Measurements from ENCODE around the gene DARS2. TPM values are rescaled to one million over a fixed set of nuclear protein-coding genes. Genes with fewer than 3 reads are reported as not detected.

The DARS2 gene
- total and polyA plus RNA-seq, 2 of the 4 experiments (the other 2 are of a cell fraction) = 14.8 to 18.8 TPM

DNA sequence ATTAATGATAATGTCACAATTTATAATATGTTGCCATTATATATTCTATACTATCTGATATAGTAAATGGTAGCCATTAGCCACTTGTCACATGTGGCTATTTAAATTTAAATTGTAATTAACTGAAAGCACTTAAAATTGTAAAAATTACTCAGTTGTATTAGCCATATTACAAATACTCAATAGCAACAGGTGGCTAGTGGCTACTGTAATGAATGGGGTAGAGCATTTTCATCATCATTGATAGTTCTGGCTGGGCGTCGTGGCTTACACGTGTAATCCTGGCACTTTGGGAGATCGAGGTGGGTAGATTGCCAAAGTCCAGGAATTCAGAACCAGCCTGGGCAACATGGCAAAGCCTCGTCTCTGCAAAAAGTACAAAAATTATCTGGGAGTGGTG lies 60.2 kb downstream of the DARS2 start:
- no peak for ATAC-seq (ENCODE audit: low read depth)
- TF ChIP-seq NFE2L2 (IDR thresholded peaks at IDR 0.05; ENCODE audit: low read depth, low read length) (no peak), MAFK (IDR thresholded peaks at IDR 0.05; ENCODE audit: low read depth, low read length) (no peak), SMC3 (IDR thresholded peaks at IDR 0.05; ENCODE audit: low read depth, low read length) (no peak), CEBPB (IDR thresholded peaks at IDR 0.05; ENCODE audit: low read depth, low read length) (no peak), RFX5 (IDR thresholded peaks at IDR 0.05; ENCODE audit: low read depth, low read length) (no peak), CTCF (conservative IDR thresholded peaks at IDR 0.05; ENCODE audit: low read depth, low read length) (no peak), ELK1 (IDR thresholded peaks at IDR 0.05; ENCODE audit: borderline replicate concordance, low read depth, low read length) (no peak), CHD1 (IDR thresholded peaks at IDR 0.05; ENCODE audit: low read depth, low read length) (no peak), RAD21 (IDR thresholded peaks at IDR 0.05; ENCODE audit: low read length) (no peak), POLR2A (IDR thresholded peaks at IDR 0.05; ENCODE audit: low read depth, low read length) (no peak), BHLHE40 (IDR thresholded peaks at IDR 0.05; ENCODE audit: low read depth, low read length) (no peak), MXI1 (IDR thresholded peaks at IDR 0.05; ENCODE audit: borderline replicate concordance, low read depth, low read length) (no peak), RCOR1 (IDR thresholded peaks at IDR 0.05; ENCODE audit: insufficient replicate concordance, low read length) (no peak), FOS (IDR thresholded peaks at IDR 0.05; ENCODE audit: low read depth, low read length) (no peak)
- dilution Hi-C loops (cut with HindIII; ENCODE audit: low sequenced_read_pairs, unreplicated experiment) = no loop called here

More for the DNA sequence above, 60.2 kb downstream of the DARS2 start:
- H2AFZ ChIP-seq (replicated peaks; ENCODE audit: low read length, poor library complexity) = no peak overlapping the region
- no peak overlapping the region for H2AK9ac ChIP-seq (replicated peaks; ENCODE audit: low read depth, low read length, poor library complexity)
- peaks cover 0 to 3% of the 10 kb centered on the region in 2 experiments; a peak in 1 of 4 replicates for H3K79me1 ChIP-seq (ENCODE audit: low read depth in 1 of 2, low read length in 2 of 2)
- no peak overlapping the region for H3K4ac ChIP-seq (ENCODE audit: low read depth, low read length)
- no peak overlapping the region for H2BK15ac ChIP-seq (ENCODE audit: low read depth, low read length)
- H3K4me3 ChIP-seq (ENCODE audit: insufficient read depth, low read depth, low read length) = no peak overlapping the region
- H3K14ac ChIP-seq (replicated peaks; ENCODE audit: low read depth, low read length) = no peak overlapping the region
- no peak overlapping the region for H3K4me2 ChIP-seq (ENCODE audit: low read depth, low read length)
- no peak overlapping the region for H2BK20ac ChIP-seq (ENCODE audit: low read depth, low read length)
- no TSS peak for BruUV-seq (replicated peaks)
- H4K5ac ChIP-seq (ENCODE audit: low read depth, low read length) = no peak overlapping the region
- H2BK120ac ChIP-seq (ENCODE audit: low read depth, low read length) = no peak overlapping the region
- H3K9me1 ChIP-seq (ENCODE audit: insufficient read depth, low read length) = no peaks in the 10 kb centered on the region; the same call in 1 of the 2 replicates
- no peak overlapping the region for H3K18ac ChIP-seq (ENCODE audit: low read depth, low read length)
- no peak overlapping the region for H3K23ac ChIP-seq (ENCODE audit: low read depth, low read length)
- WGBS, 2 experiments (ENCODE audit: extremely low coverage in 2 of 2, insufficient read length in 1 of 2) = 80% methylated on average over 1 of the region's 5 CpGs; no CpG with 5 or more reads in 1 of the 2 experiments
- no peak overlapping the region for H3K56ac ChIP-seq (ENCODE audit: extremely low read depth, insufficient read depth, low read length)
- ChIA-PET CTCF (no interaction called here), POLR2A (ENCODE audit: unreplicated experiment) (interaction anchor here (0.6 kb wide), 1 partner anchor 17 kb away, joined by 4 read pairs; the partner anchor contains the start of gene GAS5)
- no peak for DNase-seq
- H3K4me1 ChIP-seq (ENCODE audit: control insufficient read depth, insufficient read depth, low read length) = no peaks in the 10 kb centered on the region
- H3K9me3 ChIP-seq (ENCODE audit: control insufficient read depth, insufficient read depth, low read length) = no peaks in the 10 kb centered on the region
- no peak overlapping the region for H4K91ac ChIP-seq (ENCODE audit: insufficient read depth, low read depth, low read length)
- H2AK5ac ChIP-seq (ENCODE audit: low read depth, low read length) = no peak overlapping the region
- H3K27me3 ChIP-seq (ENCODE audit: control insufficient read depth, insufficient read depth, low read length) = no peaks in the 10 kb centered on the region
- no peak overlapping the region for H4K8ac ChIP-seq (ENCODE audit: low read depth in 2 of 2, low read length in 2 of 2)
- intact Hi-C loops (cut with micrococcal nuclease) = no loop called here
- no peak overlapping the region for H3K9ac ChIP-seq (ENCODE audit: low read depth, low read length)
- H3K27ac ChIP-seq (ENCODE audit: insufficient read depth, low read length) = no peak overlapping the region
- H3K36me3 ChIP-seq (ENCODE audit: control insufficient read depth, insufficient read depth, low read length) = peaks cover 13% of the 10 kb centered on the region
- in situ Hi-C loops (cut with MboI; ENCODE audit: low sequenced_read_pairs) = no loop called here
- no peak overlapping the region for H2BK5ac ChIP-seq (ENCODE audit: low read depth, low read length, poor library complexity, severe bottlenecking)
- H4K20me1 ChIP-seq (ENCODE audit: insufficient read depth, low read length) = no peaks in the 10 kb centered on the region
